IPS-20b (cell line): ENCODE measurements around the gene SLC47A1.
"Not testable (repeated sequence)": the region's sequence is repeated elsewhere in the genome, so short reads cannot be mapped to it uniquely, and the experiment has no call there.

Experiments used
- H3K27ac ChIP-seq: one replicate; pipeline ENCODE4 v1.5.1; 2013; ENCODE audit warnings: low read length
- H3K27me3 ChIP-seq: 2 replicates; pipeline ENCODE4 v1.6.1; 2013; ENCODE audit warnings: mild to moderate bottlenecking, low read length, inconsistent platforms; ENCODE audit not compliant: insufficient read depth
- H3K36me3 ChIP-seq: 2 replicates; pipeline ENCODE4 v1.6.1; 2013; ENCODE audit warnings: low read depth, mild to moderate bottlenecking, inconsistent platforms, low read length, moderate library complexity; ENCODE audit not compliant: insufficient read depth
- H3K4me1 ChIP-seq: 2 replicates; pipeline ENCODE4 v1.6.1; 2013; ENCODE audit warnings: mild to moderate bottlenecking, control low read depth, inconsistent platforms, low read length, moderate library complexity; ENCODE audit not compliant: insufficient read depth
- H3K4me3 ChIP-seq: 2 replicates; pipeline ENCODE4 v1.5.1; 2013; ENCODE audit warnings: mild to moderate bottlenecking, low read length, inconsistent platforms
- H3K9ac ChIP-seq: 2 replicates; pipeline ENCODE4 v1.6.1; 2013; ENCODE audit warnings: low read depth, mild to moderate bottlenecking, inconsistent platforms, low read length, moderate library complexity
- H3K9me3 ChIP-seq: 2 replicates; pipeline ENCODE4 v1.6.1; 2013; ENCODE audit warnings: mild to moderate bottlenecking, low read depth, low read length, inconsistent platforms; ENCODE audit not compliant: insufficient read depth

The SLC47A1 gene

GRCh38 chr17:19505561-19505960 is 28.1 kb upstream of the SLC47A1 start:
- not testable (repeated sequence) for H3K36me3 ChIP-seq, H3K9me3 ChIP-seq, H3K27me3 ChIP-seq, H3K4me1 ChIP-seq, H3K4me3 ChIP-seq, H3K27ac ChIP-seq, H3K9ac ChIP-seq

- H3K9ac ChIP-seq = peak overlapping the region; percentile 66; the same call in 1 of the 2 replicates
- H3K4me1 ChIP-seq = no peaks in the 10 kb centered on the region; the same call in 1 of the 2 replicates
- no peaks in the 10 kb centered on the region for H3K27me3 ChIP-seq
- no peaks in the 10 kb centered on the region for H3K36me3 ChIP-seq
- H3K4me3 ChIP-seq = peak overlapping the region; percentile 71
- no peaks in the 10 kb centered on the region for H3K9me3 ChIP-seq
- H3K27ac ChIP-seq = no peak overlapping the region
Observed at GRCh38 chr17:19507775-19508576, 25.7 kb upstream of the SLC47A1 start.

- no peaks in the 10 kb centered on the region for H3K36me3 ChIP-seq
- H3K4me3 ChIP-seq = peak overlapping the region; percentile 71
- peak overlapping the region; percentile 66; the same call in 1 of the 2 replicates for H3K9ac ChIP-seq
- no peaks in the 10 kb centered on the region for H3K27me3 ChIP-seq
- no peaks in the 10 kb centered on the region for H3K9me3 ChIP-seq
- H3K27ac ChIP-seq = no peak overlapping the region
- H3K4me1 ChIP-seq = peaks cover 1% of the 10 kb centered on the region
Observed at GRCh38 chr17:19508577-19508867, 25.1 kb upstream of the SLC47A1 start.

GRCh38 chr17:19509281-19509852 is 24.3 kb upstream of the SLC47A1 start:
- H3K4me3 ChIP-seq, H3K4me1 ChIP-seq, H3K36me3 ChIP-seq, H3K27ac ChIP-seq, H3K9me3 ChIP-seq, H3K27me3 ChIP-seq, H3K9ac ChIP-seq: not testable (repeated sequence)

GRCh38 chr17:19510903-19511302 is 22.8 kb upstream of the SLC47A1 start:
- no peak overlapping the region for H3K27ac ChIP-seq
- no peaks in the 10 kb centered on the region for H3K9me3 ChIP-seq
- no peak overlapping the region for H3K4me3 ChIP-seq
- H3K4me1 ChIP-seq = peaks cover 4% of the 10 kb centered on the region
- no peaks in the 10 kb centered on the region for H3K36me3 ChIP-seq
- no peaks in the 10 kb centered on the region for H3K27me3 ChIP-seq
- no peak overlapping the region for H3K9ac ChIP-seq

GRCh38 chr17:19513897-19514488 is 19.7 kb upstream of the SLC47A1 start:
- Histone ChIP-seq H3K36me3 (no peaks in the 10 kb centered on the region), H3K27me3 (no peaks in the 10 kb centered on the region), H3K9me3 (no peaks in the 10 kb centered on the region), H3K27ac (no peak overlapping the region), H3K4me3 (no peak overlapping the region), H3K9ac (no peak overlapping the region), H3K4me1 (peaks cover 4% of the 10 kb centered on the region)

- Histone ChIP-seq H3K27ac (no peak overlapping the region), H3K27me3 (no peaks in the 10 kb centered on the region), H3K4me1 (peaks cover 4% of the 10 kb centered on the region; the same call in 1 of the 2 replicates), H3K36me3 (no peaks in the 10 kb centered on the region), H3K9me3 (no peaks in the 10 kb centered on the region), H3K9ac (no peak overlapping the region), H3K4me3 (no peak overlapping the region)
Observed at GRCh38 chr17:19517699-19518098, 16.0 kb upstream of the SLC47A1 start.

GRCh38 chr17:19519388-19520291 is 14.0 kb upstream of the SLC47A1 start:
- not testable (repeated sequence) for H3K9ac ChIP-seq, H3K9me3 ChIP-seq, H3K4me3 ChIP-seq, H3K4me1 ChIP-seq, H3K27me3 ChIP-seq, H3K36me3 ChIP-seq, H3K27ac ChIP-seq

GRCh38 chr17:19520641-19521040 is 13.0 kb upstream of the SLC47A1 start:
- no peaks in the 10 kb centered on the region for H3K36me3 ChIP-seq
- no peak overlapping the region for H3K9ac ChIP-seq
- H3K4me1 ChIP-seq = no peaks in the 10 kb centered on the region
- no peaks in the 10 kb centered on the region for H3K9me3 ChIP-seq
- no peak overlapping the region for H3K27ac ChIP-seq
- H3K27me3 ChIP-seq = no peaks in the 10 kb centered on the region
- H3K4me3 ChIP-seq = no peak overlapping the region

GRCh38 chr17:19523690-19524089 is 10.0 kb upstream of the SLC47A1 start:
- H3K9ac ChIP-seq = no peak overlapping the region
- H3K9me3 ChIP-seq = no peaks in the 10 kb centered on the region
- H3K27me3 ChIP-seq = no peaks in the 10 kb centered on the region
- no peaks in the 10 kb centered on the region for H3K36me3 ChIP-seq
- no peak overlapping the region for H3K4me3 ChIP-seq
- no peaks in the 10 kb centered on the region for H3K4me1 ChIP-seq
- H3K27ac ChIP-seq = no peak overlapping the region

GRCh38 chr17:19526950-19527349 is 6.7 kb upstream of the SLC47A1 start:
- H3K36me3 ChIP-seq, H3K27me3 ChIP-seq, H3K27ac ChIP-seq, H3K4me3 ChIP-seq, H3K9ac ChIP-seq, H3K9me3 ChIP-seq, H3K4me1 ChIP-seq: not testable (repeated sequence)
